ENCODE measurements around the gene TPSAB1.
"Not testable (repeated sequence)": the region's sequence is repeated elsewhere in the genome, so short reads cannot be mapped to it uniquely, and the experiment has no call there.

The TPSAB1 gene

GRCh38 chr16:1225051-1225451 lies 15.5 kb upstream of the TPSAB1 start, which contains the start of gene TPSG1:
Gene TPSG1 (minus strand): TSS chr16:1225268. CDS start chr16:1225252, 16 bp downstream.
- DNase-seq, result no peak

- DNase-seq, result not testable (repeated sequence)
Measured at GRCh38 chr16:1225728-1226311, 14.7 kb upstream of the TPSAB1 start.

GRCh38 chr16:1226692-1227091 lies 13.8 kb upstream of the TPSAB1 start:
- not testable (repeated sequence) for DNase-seq

- not testable (repeated sequence) for DNase-seq
Measured at GRCh38 chr16:1228227-1228626, 12.3 kb upstream of the TPSAB1 start.

DNA sequence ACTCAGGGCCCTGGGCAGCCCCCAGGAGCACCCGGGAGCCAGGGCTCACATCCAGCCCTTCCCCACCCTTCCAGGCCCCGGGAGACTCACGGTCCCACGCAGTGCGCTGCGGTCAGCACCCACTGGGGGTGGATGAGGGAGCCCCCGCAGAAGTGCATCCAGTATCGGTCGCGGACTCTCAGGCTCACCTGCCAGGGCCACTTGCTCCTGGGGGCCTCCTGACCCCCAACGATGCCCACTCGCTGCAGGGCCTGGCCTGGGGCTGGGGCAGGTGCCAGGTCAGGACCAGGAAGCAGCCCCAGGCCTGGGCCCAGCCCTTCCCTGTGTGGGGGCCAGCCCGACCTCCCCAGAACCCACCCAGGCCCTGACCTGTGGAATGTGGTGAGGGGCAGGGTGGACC lies 11.0 kb upstream of the TPSAB1 start:
- not testable (repeated sequence) for DNase-seq

- DNase-seq, result not testable (repeated sequence)
Measured at GRCh38 chr16:1230084-1230470, 10.4 kb upstream of the TPSAB1 start, which contains the start of gene TPSB2. Gene TPSB2 (minus strand): TSS chr16:1230184. CDS start chr16:1229951, 233 bp downstream.

- not testable (repeated sequence) for DNase-seq
Measured at GRCh38 chr16:1230471-1231212, 9.9 kb upstream of the TPSAB1 start.

DNA sequence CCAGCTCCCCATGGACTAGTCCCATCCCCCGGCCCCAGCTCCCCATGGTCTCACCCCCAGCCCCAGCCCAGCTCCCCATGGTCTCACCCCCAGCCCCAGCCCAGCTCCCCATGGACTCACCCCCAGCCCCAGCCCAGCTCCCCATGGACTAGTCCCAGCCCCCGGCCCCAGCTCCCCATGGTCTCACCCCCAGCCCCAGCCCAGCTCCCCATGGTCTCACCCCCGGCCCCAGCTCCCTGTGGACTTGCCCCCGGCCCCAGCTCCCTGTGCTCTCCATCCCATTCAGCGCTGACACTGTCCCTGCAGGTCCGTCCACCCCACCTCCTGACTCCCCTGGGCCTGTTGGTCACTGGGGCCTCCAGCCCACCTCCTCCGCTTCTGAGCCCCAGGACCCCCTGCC lies 9.2 kb upstream of the TPSAB1 start:
- DNase-seq, result not testable (repeated sequence)

DNA sequence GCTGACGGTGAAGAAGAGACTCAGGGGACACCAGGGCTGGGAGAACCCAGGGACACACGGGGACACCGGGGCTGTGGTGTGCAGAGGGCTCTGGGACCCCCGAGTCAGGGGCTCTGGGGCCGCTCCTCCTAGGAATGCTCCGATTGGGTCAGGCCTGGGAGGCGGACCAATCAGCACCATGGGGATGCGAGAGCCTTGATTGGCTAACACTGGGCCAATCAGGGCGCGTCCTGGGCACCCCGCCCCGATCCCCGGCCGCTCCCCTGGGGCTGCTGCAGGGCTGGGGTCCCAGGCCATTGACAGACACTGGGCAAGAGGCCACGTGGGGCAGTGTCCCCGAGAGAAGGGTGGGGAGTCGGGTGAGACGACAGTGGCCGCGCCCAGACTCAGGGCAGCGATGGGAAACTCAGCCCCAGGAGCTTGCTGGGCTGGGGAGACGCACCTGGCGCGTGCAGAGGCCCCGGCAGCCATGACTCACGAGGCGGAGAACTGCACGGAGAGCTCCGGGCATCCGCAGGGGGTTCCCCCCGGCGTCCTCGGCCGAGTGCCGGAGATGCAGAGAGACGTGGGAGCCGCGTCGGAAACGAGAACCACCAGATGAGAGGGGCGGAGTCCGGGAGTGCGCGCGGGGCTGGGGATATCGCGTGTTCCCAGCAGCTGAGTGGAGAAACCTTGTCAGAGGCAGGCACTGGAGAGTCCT lies 8.3 kb upstream of the TPSAB1 start:
- not testable (repeated sequence) for DNase-seq

- not testable (repeated sequence) for DNase-seq
Measured at GRCh38 chr16:1236659-1237058, 3.8 kb upstream of the TPSAB1 start.

- DNase-seq, result no peak
Measured at GRCh38 chr16:1237990-1238389, 2.5 kb upstream of the TPSAB1 start.

- not testable (repeated sequence) for DNase-seq
Measured at GRCh38 chr16:1238909-1239308, 1.6 kb upstream of the TPSAB1 start.

- DNase-seq, result not testable (repeated sequence)
Measured at GRCh38 chr16:1239575-1239974, 930 bp upstream of the TPSAB1 start.

DNA sequence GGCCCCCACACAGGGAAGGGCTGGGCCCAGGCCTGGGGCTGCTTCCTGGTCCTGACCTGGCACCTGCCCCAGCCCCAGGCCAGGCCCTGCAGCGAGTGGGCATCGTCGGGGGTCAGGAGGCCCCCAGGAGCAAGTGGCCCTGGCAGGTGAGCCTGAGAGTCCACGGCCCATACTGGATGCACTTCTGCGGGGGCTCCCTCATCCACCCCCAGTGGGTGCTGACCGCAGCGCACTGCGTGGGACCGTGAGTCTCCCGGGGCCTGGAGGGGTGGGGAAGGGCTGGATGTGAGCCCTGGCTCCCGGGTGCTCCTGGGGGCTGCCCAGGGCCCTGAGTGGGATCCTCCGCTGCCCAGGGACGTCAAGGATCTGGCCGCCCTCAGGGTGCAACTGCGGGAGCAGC lies 576 bp downstream of the TPSAB1 start:
- not testable (repeated sequence) for DNase-seq

- not testable (repeated sequence) for DNase-seq
Measured at GRCh38 chr16:1243363-1243762, 2.9 kb downstream of the TPSAB1 start.

GRCh38 chr16:1243907-1244850 lies 3.7 kb downstream of the TPSAB1 start:
- not testable (repeated sequence) for DNase-seq

DNA sequence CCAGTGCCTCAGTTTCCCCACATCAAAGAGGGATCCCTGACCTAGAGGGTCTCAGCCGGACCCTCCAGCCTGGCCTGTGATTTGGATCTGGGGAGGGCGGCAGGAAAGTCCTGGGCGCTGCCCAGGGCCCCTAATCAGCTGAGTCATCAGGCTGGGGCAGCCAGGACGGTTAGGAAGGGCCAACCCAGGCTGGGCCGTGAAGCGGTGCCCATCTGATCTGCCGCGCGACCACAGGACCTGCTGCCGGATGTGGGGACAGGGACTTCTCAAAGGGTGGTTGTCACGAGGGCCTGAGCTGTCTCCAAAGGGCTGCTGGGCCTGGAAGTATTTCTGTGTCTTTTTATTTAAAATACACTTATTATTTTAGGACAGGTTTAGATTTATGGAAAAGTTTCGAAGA lies 4.4 kb downstream of the TPSAB1 start:
- no peak for DNase-seq

DNA sequence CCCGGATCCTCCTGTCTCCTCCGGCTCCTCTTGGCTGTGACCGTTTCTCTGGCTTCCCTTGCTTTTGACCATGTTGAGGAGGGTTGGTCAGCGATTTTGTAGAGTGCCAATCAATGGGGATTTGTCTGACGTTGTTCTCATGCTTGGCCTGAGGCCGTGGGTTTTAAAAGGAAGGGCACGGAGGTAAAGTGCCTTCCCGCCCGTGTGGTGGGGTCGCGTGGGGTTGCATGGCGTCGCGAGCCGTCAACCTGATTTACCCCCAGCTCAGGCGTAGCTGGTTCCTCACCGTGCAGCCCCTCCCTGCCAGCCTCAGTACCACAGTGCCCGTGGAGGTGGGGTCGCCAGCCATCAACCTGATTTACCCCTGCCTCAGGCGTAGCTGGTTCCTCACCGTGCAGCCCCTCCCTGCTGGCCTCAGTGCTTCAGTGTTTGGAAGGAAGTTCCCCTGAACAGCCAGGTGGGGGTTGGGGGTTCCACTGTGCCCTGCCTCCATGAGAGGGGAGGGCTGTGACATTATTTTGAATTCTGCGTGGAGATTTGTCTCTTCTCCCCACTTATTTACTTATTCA lies 5.0 kb downstream of the TPSAB1 start:
- no peak for DNase-seq

DNA sequence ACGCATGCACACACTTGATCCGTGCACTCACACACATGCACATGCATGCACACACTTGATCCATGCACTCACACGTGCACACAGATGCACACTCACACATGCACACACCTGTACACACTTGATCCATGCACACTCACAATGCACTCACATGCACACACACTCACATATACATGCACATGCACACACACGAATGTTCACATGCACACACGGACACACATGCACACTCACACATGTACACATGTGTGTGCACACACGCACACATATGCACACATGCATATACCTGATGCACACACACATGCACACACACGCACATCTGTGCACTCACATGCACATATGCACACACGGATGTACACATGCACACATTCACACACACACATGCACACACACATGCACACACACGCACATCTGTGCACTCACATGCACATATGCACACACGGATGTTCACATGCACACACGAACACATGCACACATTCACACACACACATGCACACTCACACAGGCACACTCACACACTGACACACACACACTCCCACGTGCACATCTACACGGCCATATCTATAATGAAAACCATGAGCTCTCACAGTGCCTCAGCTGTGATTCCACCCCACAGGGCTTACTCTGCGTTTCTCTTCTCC lies 7.5 kb downstream of the TPSAB1 start:
- not testable (repeated sequence) for DNase-seq

DNA sequence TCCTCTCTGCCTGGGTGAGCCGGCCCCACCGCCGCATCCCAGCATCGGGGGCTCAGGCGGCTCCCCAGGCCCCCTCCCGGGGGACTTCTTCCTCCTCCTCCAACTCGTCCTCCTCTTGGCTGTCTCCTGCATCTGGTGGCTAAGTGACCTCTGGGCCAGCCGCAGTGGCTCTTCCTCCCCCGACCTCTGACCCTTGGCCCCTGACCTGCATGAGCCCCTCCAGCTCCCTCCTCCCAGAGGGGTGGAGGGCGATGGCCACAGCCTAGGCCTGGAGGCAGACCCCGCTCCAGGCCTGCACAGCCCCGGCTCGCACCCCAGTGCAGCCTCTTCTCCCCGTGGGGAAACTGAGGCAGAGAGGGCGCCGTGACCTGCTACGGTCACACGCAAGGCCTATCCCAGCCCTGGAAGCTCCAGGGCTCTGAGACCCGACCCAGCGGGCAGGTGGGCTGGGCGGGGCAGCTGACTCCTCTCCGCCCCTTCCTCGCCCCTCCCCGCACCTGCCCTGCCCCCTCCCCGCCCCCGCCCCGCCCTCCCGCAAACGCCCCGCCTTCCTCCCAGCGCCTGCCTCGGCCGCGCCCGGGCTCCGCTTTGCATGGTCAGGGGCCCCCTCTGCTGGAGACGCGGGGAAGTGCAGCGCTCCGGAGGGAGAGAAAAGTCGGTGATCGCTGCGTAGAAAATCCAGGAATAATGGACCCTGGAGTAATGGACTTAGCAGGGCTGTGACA lies 8.7 kb downstream of the TPSAB1 start:
- DNase-seq, result not testable (repeated sequence)
